Gastrocnemius medialis (tissue), 4 donors: Measurements from ENCODE around the gene RCN2. TPM values are rescaled to one million over a fixed set of nuclear protein-coding genes. Genes with fewer than 3 reads are reported as not detected.

Experiments used
- ATAC-seq, 2 donors: fragments of 150-250 bp; one replicate each; pipeline ENCODE4 v1.9.1; 2016
- DNase-seq, 2 donors: peaks; one replicate each; pipeline ENCODE4 v3.0.0-alpha.2; 2019
- H3K27ac ChIP-seq, 4 donors: fragments of 200-600 bp; sonication (generic); 1 replicate in 1 of 4; 2 replicates in 3 of 4; pipeline ENCODE4 v1.5.1; 2016 to 2018; ENCODE audit warnings: mild to moderate bottlenecking in 2 of 4, moderate library complexity in 1 of 4
- H3K27me3 ChIP-seq, 3 donors: fragments of 200-600 bp; sonication (generic) in 2 of 3; 1 replicate in 1 of 3; 2 replicates in 2 of 3; pipeline versions ENCODE4 v1.5.1 to v1.6.0; 2016 to 2019; ENCODE audit warnings: mild to moderate bottlenecking in 1 of 3, moderate library complexity in 1 of 3
- H3K36me3 ChIP-seq, 2 donors: fragments of 200-600 bp; sonication (generic) in 1 of 2; one replicate each; pipeline ENCODE4 v1.5.1; 2017 to 2018
- H3K4me1 ChIP-seq, 2 donors: fragments of 200-600 bp; sonication (generic) in 1 of 2; one replicate each; pipeline ENCODE4 v1.5.1; 2016 to 2017; ENCODE audit warnings: mild to moderate bottlenecking in 2 of 2
- H3K4me3 ChIP-seq, 4 donors: fragments of 200-600 bp; sonication (generic) in 3 of 4; 1 replicate in 1 of 4; 2 replicates in 3 of 4; pipeline ENCODE4 v1.5.1; 2016 to 2019; ENCODE audit warnings: mild to moderate bottlenecking in 2 of 4
- H3K9me3 ChIP-seq, 3 donors: fragments of 200-600 bp; sonication (generic) in 2 of 3; 1 replicate in 1 of 3; 2 replicates in 2 of 3; pipeline ENCODE4 v1.5.1; 2016 to 2019
- CTCF ChIP-seq, 5 experiments: fragments of 450-650 bp in 3 of 5; fragments of 200-600 bp in 2 of 5; sonication (generic) in 2 of 5; IDR thresholded peaks in 4 of 5; conservative IDR thresholded peaks in 1 of 5; 1 replicate in 4 of 5; 2 replicates in 1 of 5; pipeline ENCODE4 v1.5.1; 2016 to 2019; ENCODE audit warnings: antibody characterized with exemption in 5 of 5, mild to moderate bottlenecking in 3 of 5, moderate library complexity in 3 of 5
- POLR2A ChIP-seq, 2 donors: fragments of 450-650 bp; IDR thresholded peaks; one replicate each; pipeline ENCODE4 v1.6.1; 2017; ENCODE audit warnings: antibody characterized with exemption in 2 of 2, mild to moderate bottlenecking in 2 of 2, moderate library complexity in 2 of 2
- in situ Hi-C, 4 donors: fragments of 200-750 bp; cut with MboI; loops; one replicate each; pipeline versions ENCODE4 v1.15.0 to v1.8.0; 2017; ENCODE audit warnings: low sequenced_read_pairs in 4 of 4
- intact Hi-C: fragments of 100-400 bp; cut with DNase I; formaldehyde crosslinking; loops from one replicate; pipeline ENCODE4 v1.15.1; 2023; ENCODE audit warnings: low total_unique reads
- total RNA-seq, 4 donors: library from RNA; depleted of rRNA; stranded (reverse); fragments of >200 nt; gene quantifications; one replicate each; pipeline versions ENCODE4 v1.1.0 to v1.2.3, GENCODE V29; 2016

RCN2 gene
- total RNA-seq, 4 donors from 2014 or later: 23.2 to 32.2 (median 30.4) TPM

GRCh38 chr15:76947454-76947853 lies 15.9 kb downstream of the RCN2 start:
- no peak overlapping the region for H3K4me3 ChIP-seq
- TF ChIP-seq POLR2A (IDR thresholded peaks at IDR 0.05) (no peak), CTCF (IDR thresholded peaks at IDR 0.05 in 4 of 5, conservative IDR thresholded peaks at IDR 0.05 in 1 of 5) (no peak)
- no peaks in the 10 kb centered on the region for H3K27me3 ChIP-seq
- H3K36me3 ChIP-seq: peaks cover 0 to 31% of the 10 kb centered on the region in 2 donors
- DNase-seq (no peak), ATAC-seq (no peak)
- no peaks in the 10 kb centered on the region for H3K4me1 ChIP-seq
- H3K9me3 ChIP-seq: no peaks in the 10 kb centered on the region
- in situ Hi-C loops: no loop called here
- H3K27ac ChIP-seq: no peak overlapping the region
- intact Hi-C loops: no loop called here

- TF ChIP-seq CTCF (IDR thresholded peaks at IDR 0.05 in 4 of 5, conservative IDR thresholded peaks at IDR 0.05 in 1 of 5) (no peak), POLR2A (IDR thresholded peaks at IDR 0.05) (no peak)
- Histone ChIP-seq H3K27ac (no peak overlapping the region), H3K4me1 (no peaks in the 10 kb centered on the region), H3K4me3 (no peak overlapping the region), H3K36me3 (peaks cover 0 to 22% of the 10 kb centered on the region in 2 donors), H3K27me3 (no peaks in the 10 kb centered on the region), H3K9me3 (no peaks in the 10 kb centered on the region)
- ATAC-seq: no peak
- in situ Hi-C loops (no loop called here), intact Hi-C loops (no loop called here)
- DNase-seq: no peak
These were observed 19.7 kb downstream of the RCN2 start for GRCh38 chr15:76951220-76951619.

GRCh38 chr15:76953913-76954312 lies 22.4 kb downstream of the RCN2 start:
- Histone ChIP-seq H3K36me3 (peaks cover 0 to 7% of the 10 kb centered on the region in 2 donors), H3K27ac (no peak overlapping the region), H3K4me1 (no peaks in the 10 kb centered on the region), H3K27me3 (no peaks in the 10 kb centered on the region), H3K9me3 (no peaks in the 10 kb centered on the region), H3K4me3 (no peak overlapping the region)
- no peak for ATAC-seq
- no peak for DNase-seq
- in situ Hi-C loops (no loop called here), intact Hi-C loops (no loop called here)
- TF ChIP-seq CTCF (IDR thresholded peaks at IDR 0.05 in 4 of 5, conservative IDR thresholded peaks at IDR 0.05 in 1 of 5) (no peak), POLR2A (IDR thresholded peaks at IDR 0.05) (no peak)

- DNase-seq: no peak
- H3K9me3 ChIP-seq: no peaks in the 10 kb centered on the region
- H3K4me1 ChIP-seq: no peaks in the 10 kb centered on the region
- H3K27me3 ChIP-seq: no peaks in the 10 kb centered on the region
- no peak overlapping the region for H3K4me3 ChIP-seq
- TF ChIP-seq POLR2A (IDR thresholded peaks at IDR 0.05) (no peak), CTCF (IDR thresholded peaks at IDR 0.05 in 4 of 5, conservative IDR thresholded peaks at IDR 0.05 in 1 of 5) (no peak)
- H3K36me3 ChIP-seq: no peaks in the 10 kb centered on the region
- intact Hi-C loops: no loop called here
- in situ Hi-C loops: no loop called here
- no peak for ATAC-seq
- H3K27ac ChIP-seq: no peak overlapping the region
These were observed 23.2 kb downstream of the RCN2 start for GRCh38 chr15:76954744-76955143.
